OCI-LY1 (cell line): ENCODE measurements around the gene ARPP19.

Source experiments
- H2AFZ ChIP-seq: fragments of 200-600 bp; sonication (generic), shearing (Covaris generic); 2 replicates; pipeline ENCODE4 v1.6.0; 2014; ENCODE audit warnings: antibody characterized with exemption, mild to moderate bottlenecking, low read length
- H3F3A ChIP-seq: fragments of 200-600 bp; sonication (generic), shearing (Covaris generic); 2 replicates; pipeline ENCODE4 v1.6.0; 2014; ENCODE audit warnings: mild to moderate bottlenecking, antibody characterized with exemption, low read length, moderate library complexity; ENCODE audit not compliant: insufficient read depth
- H3K27ac ChIP-seq: fragments of 200-600 bp; sonication (generic); 2 replicates; pipeline ENCODE4 v1.5.1; 2014; ENCODE audit warnings: low read length, mixed run types, mild to moderate bottlenecking, low read depth; ENCODE audit not compliant: poor library complexity, severe bottlenecking
- H3K27me3 ChIP-seq: fragments of 200-600 bp; sonication (generic); 2 replicates; pipeline ENCODE4 v1.6.0; 2014; ENCODE audit warnings: antibody characterized with exemption, mild to moderate bottlenecking, low read length, moderate library complexity; ENCODE audit not compliant: insufficient read depth
- H3K36me3 ChIP-seq: fragments of 200-600 bp; sonication (generic); 2 replicates; pipeline ENCODE4 v1.6.1; 2014; ENCODE audit warnings: mild to moderate bottlenecking, antibody characterized with exemption, low read length, moderate library complexity, mixed read lengths; ENCODE audit not compliant: insufficient read depth
- H3K4me1 ChIP-seq: fragments of 200-600 bp; sonication (generic); 2 replicates; pipeline ENCODE4 v1.5.1; 2014; ENCODE audit warnings: mild to moderate bottlenecking, low read length, moderate library complexity; ENCODE audit not compliant: insufficient read depth, severe bottlenecking
- H3K4me2 ChIP-seq: fragments of 200-600 bp; sonication (generic), shearing (Covaris generic); 2 replicates; pipeline ENCODE4 v1.6.1; 2014; ENCODE audit warnings: low read length
- H3K4me3 ChIP-seq: fragments of 200-600 bp; sonication (generic); 2 replicates; pipeline ENCODE4 v1.5.1; 2014; ENCODE audit warnings: low read length, low read depth, mild to moderate bottlenecking, mixed read lengths; ENCODE audit not compliant: poor library complexity, severe bottlenecking
- H3K79me2 ChIP-seq: fragments of 200-600 bp; shearing (Covaris generic); 2 replicates; pipeline ENCODE4 v1.6.1; 2016; ENCODE audit warnings: mixed run types, low read length, mixed read lengths; ENCODE audit not compliant: insufficient read depth
- H3K9ac ChIP-seq: fragments of 200-600 bp; sonication (generic), shearing (Covaris generic); 2 replicates; pipeline ENCODE4 v1.6.1; 2014; ENCODE audit warnings: mild to moderate bottlenecking, low read length, mixed read lengths
- H3K9me2 ChIP-seq: fragments of 200-600 bp; sonication (generic), shearing (Covaris generic); 2 replicates; pipeline ENCODE4 v1.6.1; 2014; ENCODE audit warnings: low read depth, mild to moderate bottlenecking, low read length, mixed read lengths
- H3K9me3 ChIP-seq: fragments of 200-600 bp; shearing (Covaris generic); 2 replicates; pipeline ENCODE4 v1.6.1; 2014; ENCODE audit warnings: low read length, mixed read lengths
- H4K20me1 ChIP-seq: fragments of 200-600 bp; sonication (generic), shearing (Covaris generic); 2 replicates; pipeline ENCODE4 v1.6.0; 2016; ENCODE audit warnings: mild to moderate bottlenecking, low read length; ENCODE audit not compliant: insufficient read depth
- CTCF ChIP-seq: fragments of 200-600 bp; sonication (generic), shearing (Covaris generic); IDR thresholded peaks from 2 replicates; pipeline ENCODE4 v1.5.1; 2017; ENCODE audit warnings: mild to moderate bottlenecking, antibody characterized with exemption, low read length, moderate library complexity, mixed read lengths
- EZH2 ChIP-seq: fragments of 200-600 bp; sonication (generic), shearing (Covaris generic); IDR thresholded peaks from 2 replicates; pipeline ENCODE4 v1.8.0; 2017; ENCODE audit warnings: borderline replicate concordance, mixed run types, mild to moderate bottlenecking, antibody characterized with exemption, low read length, moderate library complexity, mixed read lengths

ARPP19 gene

GRCh38 chr15:52563501-52564060 is 5.2 kb downstream of the ARPP19 start:
- Histone ChIP-seq H3K27ac (no peak overlapping the region), H3K4me3 (no peak overlapping the region), H2AFZ (no peak overlapping the region), H4K20me1 (0 out of 2 replicates have a peak, but pooled peaks cover 5% of the 10 kb centered on the region), H3K79me2 (peaks cover 99% of the 10 kb centered on the region), H3K4me2 (no peak overlapping the region), H3K9me3 (no peaks in the 10 kb centered on the region), H3K9me2 (no peaks in the 10 kb centered on the region), H3K9ac (no peak overlapping the region), H3K36me3 (peaks cover 46% of the 10 kb centered on the region), H3F3A (no peaks in the 10 kb centered on the region), H3K4me1 (peaks cover 65% of the 10 kb centered on the region), H3K27me3 (no peaks in the 10 kb centered on the region)
- no peak for TF ChIP-seq CTCF
- TF ChIP-seq EZH2: no peak

DNA sequence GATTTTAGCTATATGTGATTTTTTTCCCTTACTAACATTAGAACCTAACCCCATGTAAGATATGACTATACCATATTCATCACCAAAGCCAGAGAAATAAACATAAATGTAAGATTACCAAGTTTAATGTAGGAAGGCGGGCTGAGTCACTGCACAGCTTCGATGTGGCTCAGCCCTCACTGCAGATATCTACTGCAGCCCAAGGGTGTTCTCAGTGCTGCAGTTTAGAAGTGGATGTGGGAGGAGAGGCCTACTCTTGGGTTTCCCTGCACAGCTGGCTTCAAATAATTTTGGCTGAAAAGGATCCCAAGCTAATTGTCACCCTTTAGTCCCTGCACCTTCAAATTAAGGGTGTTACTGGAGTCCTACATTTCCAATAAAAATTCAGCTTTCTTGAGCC is 9.3 kb downstream of the ARPP19 start:
- Histone ChIP-seq H2AFZ (no peak overlapping the region), H3K9me2 (no peaks in the 10 kb centered on the region), H3F3A (0 out of 2 replicates have a peak, but pooled peaks cover 5% of the 10 kb centered on the region), H3K4me1 (peaks cover 43% of the 10 kb centered on the region), H3K27me3 (no peaks in the 10 kb centered on the region), H4K20me1 (0 out of 2 replicates have a peak, but pooled peaks cover 6% of the 10 kb centered on the region), H3K79me2 (peaks cover 100% of the 10 kb centered on the region), H3K9ac (no peak overlapping the region), H3K27ac (no peak overlapping the region), H3K36me3 (peaks cover 69% of the 10 kb centered on the region), H3K9me3 (no peaks in the 10 kb centered on the region), H3K4me2 (0 out of 2 replicates have a peak overlapping the region, but pooled peaks have one; percentile 5), H3K4me3 (no peak overlapping the region)
- TF ChIP-seq CTCF: no peak
- no peak for TF ChIP-seq EZH2

DNA sequence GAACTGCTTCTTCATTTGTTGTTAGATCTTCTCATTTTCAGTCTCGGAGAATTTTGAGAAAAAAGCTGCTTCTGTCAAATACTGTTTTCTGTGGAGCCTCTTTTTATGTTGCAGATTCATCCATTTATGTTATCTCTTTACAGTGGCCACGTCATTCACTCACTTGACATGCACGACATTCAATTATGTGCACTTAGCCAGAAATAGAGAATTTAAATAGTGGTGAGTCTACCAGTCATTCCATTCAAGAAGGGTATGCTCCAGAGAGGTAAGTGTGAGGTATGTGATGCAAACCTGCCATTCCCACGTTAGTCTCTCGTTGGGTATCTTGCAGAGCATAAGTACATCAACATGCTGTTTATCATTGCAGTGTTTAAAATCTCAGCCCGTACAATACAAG is 9.8 kb downstream of the ARPP19 start:
- H3K9me3 ChIP-seq: no peaks in the 10 kb centered on the region
- TF ChIP-seq EZH2: no peak
- no peak for TF ChIP-seq CTCF
- no peak overlapping the region for H3K4me2 ChIP-seq
- H2AFZ ChIP-seq: no peak overlapping the region
- no peaks in the 10 kb centered on the region for H3K27me3 ChIP-seq
- H4K20me1 ChIP-seq: 0 out of 2 replicates have a peak, but pooled peaks cover 6% of the 10 kb centered on the region
- H3K9me2 ChIP-seq: no peaks in the 10 kb centered on the region
- no peak overlapping the region for H3K4me3 ChIP-seq
- H3F3A ChIP-seq: 0 out of 2 replicates have a peak, but pooled peaks cover 5% of the 10 kb centered on the region
- peaks cover 69% of the 10 kb centered on the region for H3K36me3 ChIP-seq
- no peak overlapping the region for H3K9ac ChIP-seq
- H3K27ac ChIP-seq: no peak overlapping the region
- H3K79me2 ChIP-seq: peaks cover 100% of the 10 kb centered on the region
- H3K4me1 ChIP-seq: peaks cover 38% of the 10 kb centered on the region
